ENCODE measurements around the gene DYNC1LI2.

GRCh38 chr16:66786551-66786950 is 35.1 kb upstream of the DYNC1LI2 start:
- TF ChIP-seq, protein P1, sequence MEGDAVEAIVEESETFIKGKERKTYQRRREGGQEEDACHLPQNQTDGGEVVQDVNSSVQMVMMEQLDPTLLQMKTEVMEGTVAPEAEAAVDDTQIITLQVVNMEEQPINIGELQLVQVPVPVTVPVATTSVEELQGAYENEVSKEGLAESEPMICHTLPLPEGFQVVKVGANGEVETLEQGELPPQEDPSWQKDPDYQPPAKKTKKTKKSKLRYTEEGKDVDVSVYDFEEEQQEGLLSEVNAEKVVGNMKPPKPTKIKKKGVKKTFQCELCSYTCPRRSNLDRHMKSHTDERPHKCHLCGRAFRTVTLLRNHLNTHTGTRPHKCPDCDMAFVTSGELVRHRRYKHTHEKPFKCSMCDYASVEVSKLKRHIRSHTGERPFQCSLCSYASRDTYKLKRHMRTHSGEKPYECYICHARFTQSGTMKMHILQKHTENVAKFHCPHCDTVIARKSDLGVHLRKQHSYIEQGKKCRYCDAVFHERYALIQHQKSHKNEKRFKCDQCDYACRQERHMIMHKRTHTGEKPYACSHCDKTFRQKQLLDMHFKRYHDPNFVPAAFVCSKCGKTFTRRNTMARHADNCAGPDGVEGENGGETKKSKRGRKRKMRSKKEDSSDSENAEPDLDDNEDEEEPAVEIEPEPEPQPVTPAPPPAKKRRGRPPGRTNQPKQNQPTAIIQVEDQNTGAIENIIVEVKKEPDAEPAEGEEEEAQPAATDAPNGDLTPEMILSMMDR (IDR thresholded peaks at IDR 0.05) = no peak
- TF ChIP-seq POLR2A (IDR thresholded peaks at IDR 0.05) = no peak

Measured in suprapubic skin (tissue), 3 donors.